SK-N-SH (cell line): ENCODE data around the gene TMC1. TPM values are rescaled to one million over a fixed set of nuclear protein-coding genes. Genes with fewer than 3 reads are reported as not detected.
A peak's percentile ranks its signal among the peaks of the same experiment; 100 is the strongest.

Source experiments
- ELF1 ChIP-seq: IDR thresholded peaks from 2 replicates; pipeline ENCODE4 v1.4.0; 2012
- EZH2phosphoT487 ChIP-seq: fragments of 200-600 bp; sonication (generic); IDR thresholded peaks from 2 replicates; pipeline ENCODE4 v1.6.1; 2017; ENCODE audit warnings: low read depth, mixed run types, mild to moderate bottlenecking, antibody characterized with exemption, moderate library complexity, borderline replicate concordance
- FOXJ3 ChIP-seq: sonication (generic); formaldehyde crosslinking; IDR thresholded peaks from 2 replicates; pipeline ENCODE4 v1.5.1; 2020; ENCODE audit warnings: mild to moderate bottlenecking, missing genetic modification reagents
- FOXM1 ChIP-seq: IDR thresholded peaks from 2 replicates; pipeline ENCODE4 v1.4.0; 2012; ENCODE audit warnings: low read depth, mild to moderate bottlenecking
- GATA2 ChIP-seq: sonication (generic); formaldehyde crosslinking; IDR thresholded peaks from 2 replicates; pipeline ENCODE4 v1.5.0; 2020; ENCODE audit warnings: mild to moderate bottlenecking, missing genetic modification reagents
- NFIC ChIP-seq: IDR thresholded peaks from 2 replicates; pipeline ENCODE4 v1.4.0; 2012; ENCODE audit warnings: borderline replicate concordance
- NRF1 ChIP-seq: IDR thresholded peaks from 2 replicates; pipeline ENCODE4 v1.6.1; 2012; ENCODE audit warnings: low read depth, mild to moderate bottlenecking, low read length
- POLR2AphosphoS5 ChIP-seq: IDR thresholded peaks from 2 replicates; pipeline ENCODE4 v1.6.1; 2012; ENCODE audit warnings: low read depth, low read length
- RCOR1 ChIP-seq: fragments of 150-350 bp; IDR thresholded peaks from 2 replicates; pipeline ENCODE4 v1.6.1; 2017; ENCODE audit warnings: antibody characterized with exemption, low read length
- RFX5 ChIP-seq: IDR thresholded peaks from 2 replicates; pipeline ENCODE4 v1.6.1; 2012; ENCODE audit warnings: mild to moderate bottlenecking, improper control_type of control experiment, low read length
- SMC3 ChIP-seq: IDR thresholded peaks from 2 replicates; pipeline ENCODE4 v1.6.1; 2012; ENCODE audit warnings: low read depth, low read length, improper control_type of control experiment
- polyA plus RNA-seq, 3 experiments: library from polyadenylated mRNA; depleted of rRNA; stranded (reverse); fragments of >200 nt; gene quantifications; 2 replicates each; pipeline ENCODE4 v1.2.3, GENCODE V29; 2012
- TF ChIP-seq, protein P1 (sequence below): IDR thresholded peaks from 2 replicates; pipeline ENCODE4 v1.4.0; 2012; ENCODE audit warnings: low read depth, borderline replicate concordance
- TF ChIP-seq, protein P2 (sequence below): IDR thresholded peaks from 2 replicates; pipeline ENCODE4 v1.4.0; 2012; ENCODE audit warnings: low read depth, borderline replicate concordance
- TF ChIP-seq, protein P3 (sequence below): IDR thresholded peaks from 2 replicates; pipeline ENCODE4; 2012
- TF ChIP-seq, protein P4 (sequence below): IDR thresholded peaks from 2 replicates; pipeline ENCODE4 v1.6.1; 2012; ENCODE audit warnings: mild to moderate bottlenecking, low read depth, low read length, moderate library complexity

Gene TMC1
- polyA plus RNA-seq, 1 of the 3 experiments (the other 2 are of a cell fraction) = not detected

DNA sequence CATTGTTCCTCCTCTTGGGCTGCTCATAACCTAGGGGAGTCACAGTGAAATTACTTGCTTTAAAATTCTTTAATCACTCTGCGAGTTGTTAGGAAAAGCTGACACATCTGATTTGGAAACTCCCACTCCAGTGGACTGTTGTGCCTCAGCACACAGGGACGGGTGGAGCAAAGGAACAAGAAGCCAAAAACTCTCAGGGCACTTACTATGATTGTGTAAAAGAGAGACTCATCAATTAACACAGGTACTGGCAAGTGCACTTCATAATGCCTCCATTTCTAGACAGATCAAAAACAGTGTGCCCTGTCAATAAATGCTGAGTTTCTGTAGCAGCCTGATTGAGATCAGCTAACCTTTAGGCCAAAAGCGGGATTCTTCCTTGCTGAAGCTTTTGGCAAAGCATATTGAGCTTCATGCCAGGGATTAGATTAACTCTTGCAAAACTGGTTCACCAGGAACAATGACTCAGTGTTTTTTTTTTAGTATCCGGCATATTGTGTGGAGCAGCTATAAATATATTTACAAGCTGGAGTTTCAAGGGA is 55.9 kb downstream of the TMC1 start (continued):
- TF ChIP-seq, protein P1, sequence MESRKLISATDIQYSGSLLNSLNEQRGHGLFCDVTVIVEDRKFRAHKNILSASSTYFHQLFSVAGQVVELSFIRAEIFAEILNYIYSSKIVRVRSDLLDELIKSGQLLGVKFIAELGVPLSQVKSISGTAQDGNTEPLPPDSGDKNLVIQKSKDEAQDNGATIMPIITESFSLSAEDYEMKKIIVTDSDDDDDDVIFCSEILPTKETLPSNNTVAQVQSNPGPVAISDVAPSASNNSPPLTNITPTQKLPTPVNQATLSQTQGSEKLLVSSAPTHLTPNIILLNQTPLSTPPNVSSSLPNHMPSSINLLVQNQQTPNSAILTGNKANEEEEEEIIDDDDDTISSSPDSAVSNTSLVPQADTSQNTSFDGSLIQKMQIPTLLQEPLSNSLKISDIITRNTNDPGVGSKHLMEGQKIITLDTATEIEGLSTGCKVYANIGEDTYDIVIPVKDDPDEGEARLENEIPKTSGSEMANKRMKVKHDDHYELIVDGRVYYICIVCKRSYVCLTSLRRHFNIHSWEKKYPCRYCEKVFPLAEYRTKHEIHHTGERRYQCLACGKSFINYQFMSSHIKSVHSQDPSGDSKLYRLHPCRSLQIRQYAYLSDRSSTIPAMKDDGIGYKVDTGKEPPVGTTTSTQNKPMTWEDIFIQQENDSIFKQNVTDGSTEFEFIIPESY = no peak
- TF ChIP-seq, protein P2, sequence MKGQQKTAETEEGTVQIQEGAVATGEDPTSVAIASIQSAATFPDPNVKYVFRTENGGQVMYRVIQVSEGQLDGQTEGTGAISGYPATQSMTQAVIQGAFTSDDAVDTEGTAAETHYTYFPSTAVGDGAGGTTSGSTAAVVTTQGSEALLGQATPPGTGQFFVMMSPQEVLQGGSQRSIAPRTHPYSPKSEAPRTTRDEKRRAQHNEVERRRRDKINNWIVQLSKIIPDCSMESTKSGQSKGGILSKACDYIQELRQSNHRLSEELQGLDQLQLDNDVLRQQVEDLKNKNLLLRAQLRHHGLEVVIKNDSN = no peak
- TF ChIP-seq, protein P3, sequence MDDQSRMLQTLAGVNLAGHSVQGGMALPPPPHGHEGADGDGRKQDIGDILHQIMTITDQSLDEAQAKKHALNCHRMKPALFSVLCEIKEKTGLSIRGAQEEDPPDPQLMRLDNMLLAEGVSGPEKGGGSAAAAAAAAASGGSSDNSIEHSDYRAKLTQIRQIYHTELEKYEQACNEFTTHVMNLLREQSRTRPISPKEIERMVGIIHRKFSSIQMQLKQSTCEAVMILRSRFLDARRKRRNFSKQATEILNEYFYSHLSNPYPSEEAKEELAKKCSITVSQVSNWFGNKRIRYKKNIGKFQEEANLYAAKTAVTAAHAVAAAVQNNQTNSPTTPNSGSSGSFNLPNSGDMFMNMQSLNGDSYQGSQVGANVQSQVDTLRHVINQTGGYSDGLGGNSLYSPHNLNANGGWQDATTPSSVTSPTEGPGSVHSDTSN = peak; percentile 28; the same call in 1 of the 2 replicates
- TF ChIP-seq SMC3 (no peak), EZH2phosphoT487 (no peak), NFIC (peak; percentile 93), GATA2 (CRISPR knock-in tag) (no peak), RFX5 (no peak), POLR2AphosphoS5 (no peak), FOXJ3 (no peak), NRF1 (no peak), ELF1 (no peak), RCOR1 (no peak), FOXM1 (no peak)
- TF ChIP-seq, protein P4, sequence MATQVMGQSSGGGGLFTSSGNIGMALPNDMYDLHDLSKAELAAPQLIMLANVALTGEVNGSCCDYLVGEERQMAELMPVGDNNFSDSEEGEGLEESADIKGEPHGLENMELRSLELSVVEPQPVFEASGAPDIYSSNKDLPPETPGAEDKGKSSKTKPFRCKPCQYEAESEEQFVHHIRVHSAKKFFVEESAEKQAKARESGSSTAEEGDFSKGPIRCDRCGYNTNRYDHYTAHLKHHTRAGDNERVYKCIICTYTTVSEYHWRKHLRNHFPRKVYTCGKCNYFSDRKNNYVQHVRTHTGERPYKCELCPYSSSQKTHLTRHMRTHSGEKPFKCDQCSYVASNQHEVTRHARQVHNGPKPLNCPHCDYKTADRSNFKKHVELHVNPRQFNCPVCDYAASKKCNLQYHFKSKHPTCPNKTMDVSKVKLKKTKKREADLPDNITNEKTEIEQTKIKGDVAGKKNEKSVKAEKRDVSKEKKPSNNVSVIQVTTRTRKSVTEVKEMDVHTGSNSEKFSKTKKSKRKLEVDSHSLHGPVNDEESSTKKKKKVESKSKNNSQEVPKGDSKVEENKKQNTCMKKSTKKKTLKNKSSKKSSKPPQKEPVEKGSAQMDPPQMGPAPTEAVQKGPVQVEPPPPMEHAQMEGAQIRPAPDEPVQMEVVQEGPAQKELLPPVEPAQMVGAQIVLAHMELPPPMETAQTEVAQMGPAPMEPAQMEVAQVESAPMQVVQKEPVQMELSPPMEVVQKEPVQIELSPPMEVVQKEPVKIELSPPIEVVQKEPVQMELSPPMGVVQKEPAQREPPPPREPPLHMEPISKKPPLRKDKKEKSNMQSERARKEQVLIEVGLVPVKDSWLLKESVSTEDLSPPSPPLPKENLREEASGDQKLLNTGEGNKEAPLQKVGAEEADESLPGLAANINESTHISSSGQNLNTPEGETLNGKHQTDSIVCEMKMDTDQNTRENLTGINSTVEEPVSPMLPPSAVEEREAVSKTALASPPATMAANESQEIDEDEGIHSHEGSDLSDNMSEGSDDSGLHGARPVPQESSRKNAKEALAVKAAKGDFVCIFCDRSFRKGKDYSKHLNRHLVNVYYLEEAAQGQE = no peak
